GM12878 (cell line): ENCODE data around the gene CAPN9. TPM values are rescaled to one million over a fixed set of nuclear protein-coding genes. Genes with fewer than 3 reads are reported as not detected.

Source experiments
- ATAC-seq: fragments of 200-7000 bp; cut with Tn5 transposase; 3 replicates; pipeline ENCODE4 v1.9.1; 2020; ENCODE audit warnings: mild to moderate bottlenecking, moderate library complexity
- BruUV-seq: library from RNA; stranded (reverse); fragments of 400-500 nt; replicated peaks from 2 replicates; lab custom pipeline; 2021; lab: Mats Ljungman, UMichigan
- CTCF ChIA-PET: fragments of 300-600 bp; sonication (Branson Sonifier 250); formaldehyde crosslinking; extraction: SDS; loops from one replicate; lab custom pipeline; 2021; ENCODE audit warnings: inconsistent platforms; lab: Yijun Ruan, JAX
- POLR2A ChIA-PET: fragments of 350-600 bp; formaldehyde crosslinking; extraction: SDS; loops from one replicate; lab custom pipeline; 2021; ENCODE audit warnings: inconsistent platforms; lab: Charles Lee
- RAD21 ChIA-PET: fragments of 300-600 bp; sonication (Branson Sonifier 250); formaldehyde crosslinking; loops from one replicate; lab custom pipeline; 2023; ENCODE audit warnings: antibody characterized with exemption; ENCODE audit not compliant: unreplicated experiment; lab: Charles Lee
- SMC1A ChIA-PET: fragments of 300-600 bp; sonication (Branson Sonifier 250); formaldehyde crosslinking; loops from one replicate; lab custom pipeline; 2023; ENCODE audit not compliant: unreplicated experiment, uncharacterized antibody; lab: Charles Lee
- DNase-seq: peaks from one replicate; pipeline ENCODE4 v3.0.0-alpha.2; 2011; ENCODE audit warnings: low read depth, low spot score
- FAIRE-seq: peaks from 3 replicates; lab custom pipeline; 2011; peaks lifted over from hg19 to GRCh38; lab: Jason Lieb, UNC
- H2AFZ ChIP-seq: 2 replicates; pipeline ENCODE4 v1.6.0; 2011; ENCODE audit warnings: low read depth, low read length, control low read depth; ENCODE audit not compliant: control insufficient read depth
- H3K27ac ChIP-seq: 2 replicates; pipeline ENCODE4 v1.5.1; 2011; ENCODE audit warnings: control low read depth; ENCODE audit not compliant: control insufficient read depth, insufficient read depth
- H3K27me3 ChIP-seq, 2 experiments: replicated peaks in 1 of 2; 2 replicates each; pipeline versions ENCODE4 v1.6.0 to v1.6.1; 2011; ENCODE audit warnings: low read length in 1 of 2; ENCODE audit not compliant: control insufficient read depth in 2 of 2, insufficient read depth in 2 of 2
- H3K36me3 ChIP-seq, 2 experiments: 2 replicates each; pipeline ENCODE4 v1.5.1; 2011; ENCODE audit warnings: low read length in 1 of 2; ENCODE audit not compliant: control insufficient read depth in 2 of 2, insufficient read depth in 2 of 2
- H3K4me1 ChIP-seq: 2 replicates; pipeline ENCODE4 v1.6.1; 2011; ENCODE audit warnings: mild to moderate bottlenecking, low read length, moderate library complexity, mixed read lengths; ENCODE audit not compliant: control insufficient read depth, insufficient read depth
- H3K4me2 ChIP-seq: 2 replicates; pipeline ENCODE4 v1.6.0; 2011; ENCODE audit warnings: control low read depth; ENCODE audit not compliant: control insufficient read depth, insufficient read depth
- H3K4me3 ChIP-seq: fragments of 200-600 bp; sonication (generic); 2 replicates; pipeline ENCODE4 v1.5.1; 2016
- H3K79me2 ChIP-seq: 2 replicates; pipeline ENCODE4 v1.6.0; 2011; ENCODE audit warnings: low read length; ENCODE audit not compliant: control insufficient read depth, insufficient read depth
- H3K9ac ChIP-seq: 2 replicates; pipeline ENCODE4 v1.8.0; 2011; ENCODE audit warnings: low read length, control low read depth, mixed read lengths; ENCODE audit not compliant: control insufficient read depth, insufficient read depth
- H3K9me3 ChIP-seq: replicated peaks from 3 replicates; pipeline ENCODE4 v1.5.1; 2011; ENCODE audit warnings: mild to moderate bottlenecking, low read length; ENCODE audit not compliant: control insufficient read depth, insufficient read depth
- H4K20me1 ChIP-seq: 2 replicates; pipeline ENCODE4 v1.6.0; 2011; ENCODE audit not compliant: control insufficient read depth, insufficient read depth
- PML ChIP-seq: IDR thresholded peaks from 2 replicates; pipeline ENCODE4 v1.6.1; 2012; ENCODE audit warnings: low read length, inconsistent platforms
- POLR2AphosphoS5 ChIP-seq: IDR thresholded peaks from 2 replicates; pipeline ENCODE4 v1.6.1; 2011; ENCODE audit warnings: mild to moderate bottlenecking, low read length, inconsistent platforms
- SMAD1 ChIP-seq: fragments of 450-650 bp; IDR thresholded peaks from 2 replicates; pipeline ENCODE4 v1.6.1; 2018; ENCODE audit warnings: mild to moderate bottlenecking, low read depth; ENCODE audit not compliant: partially characterized antibody
- WGBS: methylation state at CpG from one replicate; pipeline ENCODE4 v1.1.6; 2016; ENCODE audit warnings: low lambda C conversion rate; ENCODE audit not compliant: insufficient replicate concordance, insufficient coverage; ENCODE audit errors: missing lambda C conversion rate; 5-methylcytosine and 5-hydroxymethylcytosine counted together
- in situ Hi-C: fragments of 300-500 bp; cut with MboI; formaldehyde crosslinking; loops from 9 replicates; pipeline ENCODE4 v1.14.3; 2018; ENCODE audit warnings: mixed read lengths
- intact Hi-C: fragments of 100-400 bp; cut with micrococcal nuclease; formaldehyde crosslinking; loops from one replicate; pipeline ENCODE4 v1.14.2; 2022; ENCODE audit not compliant: unreplicated experiment
- polyA plus RNA-seq, 11 experiments: library from polyadenylated mRNA; depleted of rRNA in 4 of 11; unstranded in 6 of 11; stranded (reverse) in 5 of 11; fragments of >200 nt; fragmentation: Nextera tagmentation in 4 of 11; fragmentation: Illumina TruSeq in 1 of 11; extraction: Ambion mirVana in 4 of 11; extraction: Trizol in 1 of 11; gene quantifications; 1 replicate in 1 of 11; 2 replicates in 10 of 11; pipeline versions ENCODE4 v1.2.1 to v1.2.3, GENCODE V29; 2011 to 2016; ENCODE audit warnings: inconsistent platforms in 2 of 11, missing spikeins in 2 of 11, low read depth in 1 of 11
- total RNA-seq, 4 experiments: library from RNA; depleted of rRNA in 3 of 4; stranded (reverse); fragments of >200 nt in 3 of 4; fragmentation: Illumina TruSeq in 1 of 4; extraction: Trizol in 1 of 4; gene quantifications; 2 replicates each; pipeline versions ENCODE4 v1.2.1 to v1.2.3, GENCODE V29; 2013 to 2021
- TF ChIP-seq, protein P1 (sequence below): IDR thresholded peaks from 2 replicates; pipeline ENCODE4 v1.6.1; 2012; ENCODE audit warnings: low read length, inconsistent platforms
- TF ChIP-seq, protein P2 (sequence below): fragments of 450-650 bp; IDR thresholded peaks from 2 replicates; pipeline ENCODE4 v1.6.1; 2016; ENCODE audit warnings: mild to moderate bottlenecking, moderate library complexity, borderline replicate concordance

Gene CAPN9
- total and polyA plus RNA-seq, 10 of the 15 experiments (the other 5 are each of a cell fraction or from before 2014, with no cell fraction given) = not detected

DNA sequence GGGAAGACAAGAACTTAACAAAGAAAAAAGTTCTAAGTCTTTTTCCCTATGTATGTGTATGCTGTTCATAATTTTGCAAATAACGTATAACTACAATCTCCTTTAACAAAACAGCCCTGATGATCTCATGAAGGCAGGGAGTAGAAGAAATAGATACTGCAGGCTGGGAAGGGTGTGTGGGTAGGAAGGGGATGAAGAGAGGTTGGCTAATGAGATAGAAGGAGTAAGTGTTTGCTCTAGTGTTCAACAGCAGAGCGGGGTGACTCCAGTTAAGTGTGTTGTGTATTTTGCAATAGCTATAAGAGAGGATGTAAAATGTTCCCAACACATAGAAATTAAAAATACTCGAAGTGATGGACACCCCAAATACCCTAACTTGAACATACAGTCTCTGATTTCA, 101.0 kb downstream of the CAPN9 start:
- no peaks in the 10 kb centered on the region for H3K9me3 ChIP-seq
- H3K4me3 ChIP-seq = no peak overlapping the region
- H2AFZ ChIP-seq = no peak overlapping the region
- no peak overlapping the region for H3K27ac ChIP-seq
- H3K9ac ChIP-seq = no peak overlapping the region
- ChIA-PET RAD21 (no interaction called here), POLR2A (no interaction called here), CTCF (no interaction called here), SMC1A (no interaction called here)
- H3K79me2 ChIP-seq = no peaks in the 10 kb centered on the region
- BruUV-seq = no TSS peak
- DNase-seq = no peak
- WGBS = 28% methylated on average over 3 of the region's 3 CpGs
- TF ChIP-seq, protein P1, sequence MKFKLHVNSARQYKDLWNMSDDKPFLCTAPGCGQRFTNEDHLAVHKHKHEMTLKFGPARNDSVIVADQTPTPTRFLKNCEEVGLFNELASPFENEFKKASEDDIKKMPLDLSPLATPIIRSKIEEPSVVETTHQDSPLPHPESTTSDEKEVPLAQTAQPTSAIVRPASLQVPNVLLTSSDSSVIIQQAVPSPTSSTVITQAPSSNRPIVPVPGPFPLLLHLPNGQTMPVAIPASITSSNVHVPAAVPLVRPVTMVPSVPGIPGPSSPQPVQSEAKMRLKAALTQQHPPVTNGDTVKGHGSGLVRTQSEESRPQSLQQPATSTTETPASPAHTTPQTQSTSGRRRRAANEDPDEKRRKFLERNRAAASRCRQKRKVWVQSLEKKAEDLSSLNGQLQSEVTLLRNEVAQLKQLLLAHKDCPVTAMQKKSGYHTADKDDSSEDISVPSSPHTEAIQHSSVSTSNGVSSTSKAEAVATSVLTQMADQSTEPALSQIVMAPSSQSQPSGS = no peak
- TF ChIP-seq, protein P2, sequence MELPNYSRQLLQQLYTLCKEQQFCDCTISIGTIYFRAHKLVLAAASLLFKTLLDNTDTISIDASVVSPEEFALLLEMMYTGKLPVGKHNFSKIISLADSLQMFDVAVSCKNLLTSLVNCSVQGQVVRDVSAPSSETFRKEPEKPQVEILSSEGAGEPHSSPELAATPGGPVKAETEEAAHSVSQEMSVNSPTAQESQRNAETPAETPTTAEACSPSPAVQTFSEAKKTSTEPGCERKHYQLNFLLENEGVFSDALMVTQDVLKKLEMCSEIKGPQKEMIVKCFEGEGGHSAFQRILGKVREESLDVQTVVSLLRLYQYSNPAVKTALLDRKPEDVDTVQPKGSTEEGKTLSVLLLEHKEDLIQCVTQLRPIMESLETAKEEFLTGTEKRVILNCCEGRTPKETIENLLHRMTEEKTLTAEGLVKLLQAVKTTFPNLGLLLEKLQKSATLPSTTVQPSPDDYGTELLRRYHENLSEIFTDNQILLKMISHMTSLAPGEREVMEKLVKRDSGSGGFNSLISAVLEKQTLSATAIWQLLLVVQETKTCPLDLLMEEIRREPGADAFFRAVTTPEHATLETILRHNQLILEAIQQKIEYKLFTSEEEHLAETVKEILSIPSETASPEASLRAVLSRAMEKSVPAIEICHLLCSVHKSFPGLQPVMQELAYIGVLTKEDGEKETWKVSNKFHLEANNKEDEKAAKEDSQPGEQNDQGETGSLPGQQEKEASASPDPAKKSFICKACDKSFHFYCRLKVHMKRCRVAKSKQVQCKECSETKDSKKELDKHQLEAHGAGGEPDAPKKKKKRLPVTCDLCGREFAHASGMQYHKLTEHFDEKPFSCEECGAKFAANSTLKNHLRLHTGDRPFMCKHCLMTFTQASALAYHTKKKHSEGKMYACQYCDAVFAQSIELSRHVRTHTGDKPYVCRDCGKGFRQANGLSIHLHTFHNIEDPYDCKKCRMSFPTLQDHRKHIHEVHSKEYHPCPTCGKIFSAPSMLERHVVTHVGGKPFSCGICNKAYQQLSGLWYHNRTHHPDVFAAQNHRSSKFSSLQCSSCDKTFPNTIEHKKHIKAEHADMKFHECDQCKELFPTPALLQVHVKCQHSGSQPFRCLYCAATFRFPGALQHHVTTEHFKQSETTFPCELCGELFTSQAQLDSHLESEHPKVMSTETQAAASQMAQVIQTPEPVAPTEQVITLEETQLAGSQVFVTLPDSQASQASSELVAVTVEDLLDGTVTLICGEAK = no peak
- TF ChIP-seq POLR2AphosphoS5 (no peak), SMAD1 (no peak), PML (no peak)
- intact Hi-C loops (no loop called here), in situ Hi-C loops (no loop called here)
- H3K27me3 ChIP-seq = no peaks in the 10 kb centered on the region
- H3K4me2 ChIP-seq = no peak overlapping the region
- no peak for ATAC-seq
- H4K20me1 ChIP-seq = no peaks in the 10 kb centered on the region
- H3K36me3 ChIP-seq = no peaks in the 10 kb centered on the region
- no peak for FAIRE-seq
- no peaks in the 10 kb centered on the region for H3K4me1 ChIP-seq
